ENCODE measurements around the gene CPA3.
A peak's percentile ranks its signal among the peaks of the same experiment; 100 is the strongest.

The CPA3 gene

GRCh38 chr3:148857316-148857715 lies 7.8 kb upstream of the CPA3 start:
- no peak for DNase-seq (ENCODE audit: low read depth in 2 of 2)

- DNase-seq (ENCODE audit: low read depth in 2 of 2): no peak
These were observed 3.7 kb upstream of the CPA3 start for GRCh38 chr3:148861277-148861869.

GRCh38 chr3:148863297-148863696 lies 1.8 kb upstream of the CPA3 start:
- DNase-seq (ENCODE audit: low read depth in 2 of 2): no peak

GRCh38 chr3:148863814-148864213 lies 1.3 kb upstream of the CPA3 start:
- DNase-seq (ENCODE audit: low read depth in 2 of 2): no peak

- peak; percentile 62 to 64 for DNase-seq (ENCODE audit: low read depth in 2 of 2)
These were observed 1.2 kb downstream of the CPA3 start for GRCh38 chr3:148866261-148866660.

GRCh38 chr3:148873270-148873927 lies 8.3 kb downstream of the CPA3 start:
- no peak for DNase-seq (ENCODE audit: low read depth in 2 of 2)

GRCh38 chr3:148873977-148874376 lies 8.9 kb downstream of the CPA3 start:
- no peak for DNase-seq (ENCODE audit: low read depth in 2 of 2)

GRCh38 chr3:148878095-148878494 lies 13.0 kb downstream of the CPA3 start:
- no peak for DNase-seq (ENCODE audit: low read depth in 2 of 2)

- no peak for DNase-seq (ENCODE audit: low read depth in 2 of 2)
These were observed 14.2 kb downstream of the CPA3 start for GRCh38 chr3:148879256-148879655.

- DNase-seq (ENCODE audit: low read depth in 2 of 2): no peak
These were observed 15.6 kb downstream of the CPA3 start for GRCh38 chr3:148880681-148881080.

- peak; percentile 35 to 53 for DNase-seq (ENCODE audit: low read depth in 2 of 2)
These were observed 16.2 kb downstream of the CPA3 start for GRCh38 chr3:148881286-148881685.

GRCh38 chr3:148882288-148882687 lies 17.2 kb downstream of the CPA3 start:
- no peak for DNase-seq (ENCODE audit: low read depth in 2 of 2)

- DNase-seq (ENCODE audit: low read depth in 2 of 2): no peak
These were observed 18.1 kb downstream of the CPA3 start for GRCh38 chr3:148883163-148883562.

GRCh38 chr3:148884261-148884660 lies 19.2 kb downstream of the CPA3 start:
- DNase-seq (ENCODE audit: low read depth in 2 of 2): no peak

- DNase-seq (ENCODE audit: low read depth in 2 of 2): no peak
These were observed 24.7 kb downstream of the CPA3 start for GRCh38 chr3:148889828-148890227.

- no peak for DNase-seq (ENCODE audit: low read depth in 2 of 2)
These were observed 31.0 kb downstream of the CPA3 start for GRCh38 chr3:148896062-148896461.

GRCh38 chr3:148901987-148902791 lies 37.1 kb downstream of the CPA3 start:
- peak; percentile 83 to 88 for DNase-seq (ENCODE audit: low read depth in 2 of 2)

GRCh38 chr3:148903022-148903442 lies 37.9 kb downstream of the CPA3 start:
- DNase-seq (ENCODE audit: low read depth in 2 of 2): peak; percentile 64 to 71

- DNase-seq (ENCODE audit: low read depth in 2 of 2): no peak
These were observed 38.8 kb downstream of the CPA3 start for GRCh38 chr3:148903941-148904340.

- no peak for DNase-seq (ENCODE audit: low read depth in 2 of 2)
These were observed 41.6 kb downstream of the CPA3 start for GRCh38 chr3:148906667-148907066.

- DNase-seq (ENCODE audit: low read depth in 2 of 2): no peak
These were observed 46.1 kb downstream of the CPA3 start for GRCh38 chr3:148911173-148911572.

- DNase-seq (ENCODE audit: low read depth in 2 of 2): no peak
These were observed 46.5 kb downstream of the CPA3 start for GRCh38 chr3:148911592-148911991.

Measured in fibroblast of skin of left biceps (primary cell).